ENCODE data around the gene SYT7.
A peak's percentile ranks its signal among the peaks of the same experiment; 100 is the strongest.

Gene SYT7

GRCh38 chr11:61514050-61514917, 66.6 kb downstream of the SYT7 start:
- no peak for DNase-seq (ENCODE audit: low spot score)

- DNase-seq (ENCODE audit: low spot score) = no peak
Measured at GRCh38 chr11:61513143-61513765, 67.6 kb downstream of the SYT7 start.

- DNase-seq (ENCODE audit: low spot score) = no peak
Measured at GRCh38 chr11:61512435-61512834, 68.4 kb downstream of the SYT7 start.

GRCh38 chr11:61511383-61511782, 69.5 kb downstream of the SYT7 start:
- no peak for DNase-seq (ENCODE audit: low spot score)

GRCh38 chr11:61510974-61511373, 69.9 kb downstream of the SYT7 start:
- DNase-seq (ENCODE audit: low spot score) = no peak

GRCh38 chr11:61510166-61510919, 70.5 kb downstream of the SYT7 start:
- DNase-seq (ENCODE audit: low spot score) = no peak

- peak; percentile 82 for DNase-seq (ENCODE audit: low spot score)
Measured at GRCh38 chr11:61509043-61510029, 71.5 kb downstream of the SYT7 start.

- DNase-seq (ENCODE audit: low spot score) = peak; percentile 29
Measured at GRCh38 chr11:61507962-61508861, 72.7 kb downstream of the SYT7 start, which contains the start of gene LRRC10B. TSS of gene LRRC10B (plus strand) at chr11:61508749. CDS start at chr11:61508999, 250 bp downstream.

- DNase-seq (ENCODE audit: low spot score) = no peak
Measured at GRCh38 chr11:61507012-61507768, 73.7 kb downstream of the SYT7 start.

GRCh38 chr11:61505640-61506155, 75.2 kb downstream of the SYT7 start:
- peak; percentile 64 for DNase-seq (ENCODE audit: low spot score)

GRCh38 chr11:61505106-61505505, 75.8 kb downstream of the SYT7 start:
- no peak for DNase-seq (ENCODE audit: low spot score)

- no peak for DNase-seq (ENCODE audit: low spot score)
Measured at GRCh38 chr11:61503135-61503770, 77.6 kb downstream of the SYT7 start.

- DNase-seq (ENCODE audit: low spot score) = no peak
Measured at GRCh38 chr11:61502522-61502921, 78.4 kb downstream of the SYT7 start.

GRCh38 chr11:61499816-61500491, 80.9 kb downstream of the SYT7 start:
- DNase-seq (ENCODE audit: low spot score) = no peak

- DNase-seq (ENCODE audit: low spot score) = no peak
Measured at GRCh38 chr11:61498767-61499341, 82.0 kb downstream of the SYT7 start.

GRCh38 chr11:61497876-61498275, 83.0 kb downstream of the SYT7 start:
- DNase-seq (ENCODE audit: low spot score) = no peak

- no peak for DNase-seq (ENCODE audit: low spot score)
Measured at GRCh38 chr11:61497473-61497872, 83.4 kb downstream of the SYT7 start.
